Raji (cell line): ENCODE measurements around the gene STAT6.

Experiments
- POLR2A ChIP-seq: IDR thresholded peaks from 2 replicates; pipeline ENCODE4 v1.6.1; 2011; ENCODE audit warnings: low read depth, low read length, control low read depth; ENCODE audit not compliant: insufficient read depth

STAT6 gene

DNA sequence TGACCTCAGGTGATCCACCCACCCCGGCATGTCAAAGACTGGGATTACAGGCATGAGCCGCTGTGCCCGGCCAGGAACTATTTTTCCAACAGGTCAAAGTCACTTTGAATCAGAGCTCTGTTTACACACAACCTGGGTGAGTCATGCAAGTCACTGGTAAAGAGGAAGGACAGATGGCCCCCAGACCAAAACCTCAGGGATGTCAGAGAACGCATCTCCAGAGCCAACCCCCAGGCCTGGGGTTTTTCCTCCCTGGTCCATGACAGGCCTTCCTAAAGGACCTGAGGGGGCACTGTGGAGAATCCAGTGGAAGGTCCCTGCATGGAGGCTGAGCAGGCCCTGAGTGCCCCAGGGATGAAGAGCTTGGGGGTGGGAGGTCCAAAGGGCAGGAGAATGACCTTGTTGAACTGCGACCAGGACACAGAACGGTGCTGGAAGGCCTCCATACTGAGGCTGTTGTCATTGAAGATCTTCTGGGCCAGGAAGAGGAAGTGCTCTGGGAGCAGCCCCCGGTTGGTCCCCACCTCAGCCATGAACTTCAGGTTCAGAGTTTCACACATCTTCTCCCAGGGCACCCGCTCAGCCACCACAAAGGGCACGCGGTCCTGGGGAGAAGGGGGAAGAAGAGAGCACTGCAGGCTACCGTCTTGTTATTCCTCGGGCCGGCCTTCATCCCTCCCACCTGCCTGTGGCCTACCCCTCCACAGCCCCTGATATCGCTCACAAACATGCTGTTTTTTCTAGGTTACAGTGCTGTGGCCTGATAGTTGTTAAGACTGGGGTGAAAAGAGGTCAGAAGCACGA lies 9.1 kb downstream of the STAT6 start:
- no peak for TF ChIP-seq POLR2A

DNA sequence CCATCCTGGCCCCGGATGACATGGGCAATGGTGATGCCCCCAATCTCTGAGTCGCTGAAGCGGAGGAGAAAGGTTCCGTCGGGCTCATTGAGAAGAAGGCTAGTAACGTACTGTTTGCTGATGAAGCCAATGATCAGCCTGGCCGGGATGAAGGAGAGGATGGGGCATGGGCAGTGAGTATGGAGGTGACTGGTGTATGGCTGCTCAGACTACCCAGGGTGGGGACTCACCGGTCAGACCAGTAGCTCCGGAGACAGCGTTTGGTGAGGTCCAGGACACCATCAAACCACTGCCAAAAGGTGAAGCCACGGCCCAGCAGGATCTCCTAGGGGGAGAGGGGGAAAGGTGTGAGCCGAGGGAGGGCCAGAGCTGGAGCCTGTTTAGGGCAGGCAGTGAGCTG lies 11.4 kb downstream of the STAT6 start:
- no peak for TF ChIP-seq POLR2A

- no peak for TF ChIP-seq POLR2A
Measured at GRCh38 chr12:57099047-57099714, 12.0 kb downstream of the STAT6 start.

GRCh38 chr12:57098546-57098945 lies 12.6 kb downstream of the STAT6 start:
- TF ChIP-seq POLR2A = no peak

DNA sequence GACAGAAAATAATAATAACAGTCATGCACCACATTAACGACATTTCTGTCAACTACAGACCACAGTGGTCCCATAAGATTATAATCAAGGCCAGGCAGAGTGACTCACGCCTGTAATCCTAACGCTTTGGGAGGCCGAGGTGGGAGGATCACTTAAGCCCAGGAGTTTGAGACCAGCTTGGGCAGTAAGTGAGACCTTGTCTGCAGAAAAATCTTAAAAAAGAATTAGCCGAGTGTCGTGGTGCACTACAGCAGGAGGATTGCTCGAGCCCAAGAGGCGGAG lies 13.7 kb downstream of the STAT6 start:
- no peak for TF ChIP-seq POLR2A

GRCh38 chr12:57096748-57097553 lies 14.2 kb downstream of the STAT6 start:
- no peak for TF ChIP-seq POLR2A

GRCh38 chr12:57096099-57096572 lies 15.0 kb downstream of the STAT6 start:
- no peak for TF ChIP-seq POLR2A

- TF ChIP-seq POLR2A = 0 out of 2 replicates have a peak, but pooled peaks have one; percentile 18
Measured at GRCh38 chr12:57095440-57095839, 15.7 kb downstream of the STAT6 start.

GRCh38 chr12:57094208-57095160 lies 16.7 kb downstream of the STAT6 start:
- TF ChIP-seq POLR2A = peak; percentile 20; the same call in 1 of the 2 replicates

DNA sequence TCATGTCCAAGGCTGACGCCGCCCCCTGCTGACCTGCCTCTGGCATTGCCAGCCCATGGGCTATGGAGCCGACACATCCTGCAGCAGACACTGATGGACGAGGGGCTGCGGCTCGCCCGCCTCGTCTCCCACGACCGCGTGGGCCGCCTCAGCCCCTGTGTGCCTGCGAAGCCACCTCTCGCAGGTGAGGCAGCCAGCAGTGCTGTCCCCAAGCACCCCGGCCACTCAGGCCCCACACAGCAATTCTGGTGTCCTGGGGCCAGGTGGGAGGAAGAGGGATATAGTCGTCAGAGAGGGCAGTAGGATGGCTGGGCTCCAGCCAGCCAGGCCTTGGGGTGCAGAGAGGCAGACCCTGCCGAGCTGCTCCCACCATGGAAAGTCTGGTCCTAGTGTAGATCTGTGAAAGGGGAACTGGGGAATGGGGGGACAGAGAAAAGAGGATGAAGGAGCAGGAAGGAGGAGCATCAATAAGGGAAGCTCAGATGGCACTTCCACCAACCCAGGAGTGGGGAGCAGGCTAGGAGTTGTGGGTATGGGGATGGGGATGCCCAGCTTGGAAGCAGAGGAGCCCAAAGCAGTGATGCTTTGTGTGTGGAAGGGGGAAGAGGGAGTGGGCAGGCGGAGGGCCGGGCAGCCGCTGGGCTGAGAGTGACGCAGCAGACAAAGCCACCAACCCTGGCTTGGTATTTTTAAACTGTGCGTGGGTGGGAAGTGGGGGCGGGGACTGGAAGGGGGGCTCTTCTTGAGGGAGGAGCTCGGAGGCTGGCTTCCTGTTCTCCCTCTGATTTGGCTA lies 17.6 kb downstream of the STAT6 start:
- TF ChIP-seq POLR2A = peak; percentile 4; the same call in 1 of the 2 replicates

DNA sequence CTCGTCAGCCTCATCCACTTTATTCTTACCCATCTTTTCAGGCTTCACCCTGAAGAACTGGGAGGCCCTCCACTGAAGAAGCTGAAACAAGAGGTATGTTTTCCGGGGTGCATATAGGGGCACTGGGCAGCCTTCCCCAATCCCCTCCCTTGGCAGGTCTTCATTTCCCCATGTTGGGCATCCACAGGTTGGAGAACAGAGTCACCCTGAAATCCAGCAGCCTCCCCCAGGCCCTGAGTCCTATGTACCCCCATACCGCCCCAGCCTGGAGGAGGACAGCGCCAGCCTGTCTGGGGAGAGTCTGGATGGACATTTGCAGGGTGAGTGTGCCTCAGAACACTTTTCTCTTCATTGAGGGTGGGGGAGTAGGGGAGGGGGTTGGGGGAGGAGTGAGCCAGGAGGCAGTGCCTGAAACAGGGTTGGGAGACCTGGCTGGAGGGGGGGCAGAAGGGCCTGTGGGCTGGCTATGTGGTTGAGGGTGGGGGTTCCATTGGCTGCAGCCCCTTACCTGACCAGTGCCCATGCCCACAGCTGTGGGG lies 18.2 kb downstream of the STAT6 start:
- no peak for TF ChIP-seq POLR2A

DNA sequence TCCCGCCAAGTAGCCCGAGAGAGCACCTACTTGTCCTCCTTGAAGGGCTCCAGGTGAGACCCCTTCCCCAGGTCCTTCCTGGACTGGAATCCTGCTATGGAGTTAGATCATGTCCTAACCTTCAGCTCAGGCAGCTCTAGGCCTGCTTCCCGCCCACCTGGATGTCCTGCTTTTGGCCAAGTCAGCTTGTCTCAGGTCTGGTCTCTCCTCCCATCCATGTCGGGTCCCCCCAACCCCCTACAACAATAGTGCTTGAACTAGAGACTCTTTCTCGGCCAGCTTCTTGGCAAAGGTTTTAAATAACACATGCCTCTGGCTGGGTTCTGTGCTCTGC lies 18.7 kb downstream of the STAT6 start:
- no peak for TF ChIP-seq POLR2A

- no peak for TF ChIP-seq POLR2A
Measured at GRCh38 chr12:57091638-57092528, 19.3 kb downstream of the STAT6 start.
